ENCODE data around the gene RASL11B.

DNA sequence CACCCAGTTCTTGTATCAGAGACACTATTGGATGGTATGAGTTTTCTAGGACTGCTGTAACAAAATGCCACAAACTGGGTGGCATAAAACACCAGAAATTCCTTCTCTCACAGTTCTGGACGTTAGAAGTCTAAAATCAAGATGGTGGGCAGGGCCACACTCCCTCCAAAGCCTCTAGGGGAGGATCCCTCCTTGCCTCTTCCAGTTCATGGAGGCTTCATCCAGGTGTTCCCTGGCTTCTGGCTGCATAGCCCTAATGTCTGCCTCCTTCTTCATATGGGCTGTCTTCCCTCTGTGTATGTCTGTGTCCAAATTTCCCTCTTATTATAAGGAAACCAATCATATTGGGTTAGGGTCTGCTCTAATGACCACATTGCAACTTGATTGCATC lies 38.4 kb upstream of the RASL11B start:
- TF ChIP-seq, protein P1, sequence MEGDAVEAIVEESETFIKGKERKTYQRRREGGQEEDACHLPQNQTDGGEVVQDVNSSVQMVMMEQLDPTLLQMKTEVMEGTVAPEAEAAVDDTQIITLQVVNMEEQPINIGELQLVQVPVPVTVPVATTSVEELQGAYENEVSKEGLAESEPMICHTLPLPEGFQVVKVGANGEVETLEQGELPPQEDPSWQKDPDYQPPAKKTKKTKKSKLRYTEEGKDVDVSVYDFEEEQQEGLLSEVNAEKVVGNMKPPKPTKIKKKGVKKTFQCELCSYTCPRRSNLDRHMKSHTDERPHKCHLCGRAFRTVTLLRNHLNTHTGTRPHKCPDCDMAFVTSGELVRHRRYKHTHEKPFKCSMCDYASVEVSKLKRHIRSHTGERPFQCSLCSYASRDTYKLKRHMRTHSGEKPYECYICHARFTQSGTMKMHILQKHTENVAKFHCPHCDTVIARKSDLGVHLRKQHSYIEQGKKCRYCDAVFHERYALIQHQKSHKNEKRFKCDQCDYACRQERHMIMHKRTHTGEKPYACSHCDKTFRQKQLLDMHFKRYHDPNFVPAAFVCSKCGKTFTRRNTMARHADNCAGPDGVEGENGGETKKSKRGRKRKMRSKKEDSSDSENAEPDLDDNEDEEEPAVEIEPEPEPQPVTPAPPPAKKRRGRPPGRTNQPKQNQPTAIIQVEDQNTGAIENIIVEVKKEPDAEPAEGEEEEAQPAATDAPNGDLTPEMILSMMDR (optimal IDR thresholded peaks at IDR 0.05 in 1 of 3, IDR thresholded peaks at IDR 0.05 in 1 of 3, conservative IDR thresholded peaks at IDR 0.05 in 1 of 3; ENCODE audit: extremely low read depth in 1 of 3, insufficient read depth in 2 of 3, low read length in 3 of 3): no peak
- TF ChIP-seq EZH2 (IDR thresholded peaks at IDR 0.05; ENCODE audit: low read length): no peak

Measured in keratinocyte (primary cell).